HepG2 (cell line): Measurements from ENCODE around the gene WDR13. TPM values are rescaled to one million over a fixed set of nuclear protein-coding genes. Genes with fewer than 3 reads are reported as not detected.

Experiments used
- ATAC-seq: fragments of 200-7000 bp; cut with Tn5 transposase; 3 replicates; pipeline ENCODE4 v1.9.1; 2020; ENCODE audit warnings: mild to moderate bottlenecking, moderate library complexity
- BruUV-seq: library from RNA; stranded (reverse); fragments of 400-500 nt; replicated peaks from 2 replicates; lab custom pipeline; 2021; lab: Mats Ljungman, UMichigan
- CTCF ChIA-PET: fragments of 300-600 bp; formaldehyde crosslinking; extraction: SDS; loops from one replicate; lab custom pipeline; 2021; ENCODE audit warnings: low total read pairs, inconsistent platforms, low intra/inter-chr PET ratio; lab: Yijun Ruan, JAX
- POLR2A ChIA-PET: fragments of 350-600 bp; sonication (Branson Sonifier 250); formaldehyde crosslinking; loops from one replicate; lab custom pipeline; 2020; ENCODE audit warnings: antibody characterized with exemption, inconsistent platforms; lab: Yijun Ruan, JAX
- DNase-seq: peaks from one replicate; pipeline ENCODE4 v3.0.0-alpha.2; 2015; ENCODE audit warnings: low spot score
- FAIRE-seq: peaks from 3 replicates; lab custom pipeline; 2011; peaks lifted over from hg19 to GRCh38; lab: Jason Lieb, UNC
- H2AFZ ChIP-seq: one replicate; pipeline ENCODE4 v1.6.1; 2011; ENCODE audit warnings: low read length, inconsistent platforms
- H3K27ac ChIP-seq: fragments of 300-600 bp; 3 replicates; pipeline ENCODE4 v1.8.0; 2011; ENCODE audit warnings: mixed run types, mild to moderate bottlenecking, mixed read lengths, low read length, inconsistent platforms; ENCODE audit not compliant: insufficient read depth; ENCODE audit errors: extremely low read length
- H3K27me3 ChIP-seq, 2 experiments: fragments of 200-600 bp in 1 of 2; 2 replicates in 1 of 2; 3 replicates in 1 of 2; pipeline versions ENCODE4 v1.6.0 to v1.8.0; 2011; ENCODE audit warnings: low read length in 2 of 2, mild to moderate bottlenecking in 2 of 2, moderate library complexity in 2 of 2, inconsistent platforms in 1 of 2; ENCODE audit not compliant: insufficient read depth in 2 of 2, control insufficient read depth in 1 of 2
- H3K36me3 ChIP-seq, 2 experiments: fragments of 200-600 bp in 1 of 2; replicated peaks in 1 of 2; 2 replicates in 1 of 2; 3 replicates in 1 of 2; pipeline versions ENCODE4 v1.5.1 to v1.8.0; 2011; ENCODE audit warnings: low read length in 2 of 2, inconsistent platforms in 1 of 2; ENCODE audit not compliant: insufficient read depth in 2 of 2, control insufficient read depth in 1 of 2
- H3K4me1 ChIP-seq: 2 replicates; pipeline ENCODE4 v1.5.1; 2012; ENCODE audit warnings: low read length, inconsistent platforms; ENCODE audit not compliant: insufficient read depth
- H3K4me2 ChIP-seq: 2 replicates; pipeline ENCODE4 v1.6.0; 2011; ENCODE audit warnings: low read depth, low read length, inconsistent platforms
- H3K4me3 ChIP-seq, 3 experiments: fragments of 200-600 bp in 1 of 3; sonication (generic), shearing (Covaris generic) in 1 of 3; replicated peaks in 1 of 3; 2 replicates each; pipeline ENCODE4 v1.5.1; 2011 to 2016; ENCODE audit warnings: low read length in 3 of 3, inconsistent platforms in 2 of 3, low read depth in 2 of 3, mild to moderate bottlenecking in 2 of 3, control low read depth in 1 of 3, mixed read lengths in 1 of 3; ENCODE audit not compliant: insufficient read depth in 1 of 3
- H3K79me2 ChIP-seq: one replicate; pipeline ENCODE4 v1.6.1; 2011; ENCODE audit warnings: low read length, inconsistent platforms; ENCODE audit not compliant: insufficient read depth
- H3K9ac ChIP-seq: 2 replicates; pipeline ENCODE4 v1.6.0; 2011; ENCODE audit warnings: mild to moderate bottlenecking, low read depth, low read length, inconsistent platforms; ENCODE audit not compliant: insufficient read depth
- H3K9me3 ChIP-seq: 2 replicates; pipeline ENCODE4 v1.5.1; 2012; ENCODE audit warnings: mild to moderate bottlenecking, low read length
- H4K20me1 ChIP-seq: 2 replicates; pipeline ENCODE4 v1.6.0; 2011; ENCODE audit warnings: inconsistent platforms, mild to moderate bottlenecking, low read length, moderate library complexity; ENCODE audit not compliant: insufficient read depth
- AGO2 ChIP-seq: fragments of 200-400 bp; formaldehyde crosslinking; optimal IDR thresholded peaks from 2 replicates; pipeline ENCODE3; 2017; ENCODE audit warnings: mild to moderate bottlenecking, low read depth, low read length, moderate library complexity
- ZNF318 ChIP-seq: sonication (generic); formaldehyde crosslinking; IDR thresholded peaks from 2 replicates; pipeline ENCODE4 v1.4.0; 2020; ENCODE audit warnings: mild to moderate bottlenecking, missing genetic modification reagents
- WGBS: methylation state at CpG from one replicate; pipeline ENCODE4 v1.1.6; 2017; ENCODE audit warnings: low lambda C conversion rate; 5-methylcytosine and 5-hydroxymethylcytosine counted together
- in situ Hi-C: cut with HindIII; loops from 2 replicates; pipeline ENCODE4 v1.10.0; 2017; ENCODE audit warnings: low pct_unique_long_range_greater_than_20kb; ENCODE audit not compliant: extremely low pct_ligation_motif_present
- intact Hi-C: fragments of 100-400 bp; cut with micrococcal nuclease; formaldehyde crosslinking; loops from one replicate; pipeline ENCODE4 v1.10.0; 2022; ENCODE audit not compliant: unreplicated experiment
- polyA plus RNA-seq, 8 experiments: library from polyadenylated mRNA; depleted of rRNA in 3 of 8; stranded (reverse) in 7 of 8; unstranded in 1 of 8; fragments of >200 nt; fragmentation: Illumina TruSeq in 4 of 8; extraction: Trizol in 4 of 8; gene quantifications; 2 replicates each; pipeline versions ENCODE4 v1.2.1 to v1.2.3, GENCODE V29; 2011 to 2016; ENCODE audit warnings: low read depth in 4 of 8, missing spikeins in 1 of 8, mixed read lengths in 1 of 8; ENCODE audit not compliant: insufficient read depth in 1 of 8
- total RNA-seq, 5 experiments: library from RNA; depleted of rRNA; stranded (reverse); fragments of >200 nt; fragmentation: Illumina TruSeq; extraction: Trizol; gene quantifications; 2 replicates each; pipeline ENCODE4 v1.2.3, GENCODE V29; 2016; ENCODE audit warnings: low read depth in 1 of 5

WDR13 gene
- total and polyA plus RNA-seq, 2 of the 13 experiments (the other 11 are each of a cell fraction or from before 2014, with no cell fraction given), result 28.7 to 37.1 TPM

GRCh38 chrX:48575642-48576041 lies 21.6 kb upstream of the WDR13 start:
- no TSS peak for BruUV-seq
- H3K9me3 ChIP-seq, result no peaks in the 10 kb centered on the region
- WGBS, result 73% methylated on average over 10 of the region's 13 CpGs

More at GRCh38 chrX:48575642-48576041, 21.6 kb upstream of the WDR13 start:
- no peak for DNase-seq
- intact Hi-C loops (no loop called here), in situ Hi-C loops (no loop called here)
- CTCF ChIA-PET, result no interaction called here
- peaks cover 24% of the 10 kb centered on the region for H3K4me1 ChIP-seq
- H3K27ac ChIP-seq, result peak overlapping the region; percentile 97
- peak overlapping the region; percentile 88 for H3K4me2 ChIP-seq
- peak overlapping the region; percentile 73 to 79 (median 74) for H3K4me3 ChIP-seq
- H3K36me3 ChIP-seq, result peaks cover 4 to 32% of the 10 kb centered on the region in 2 experiments; a peak in 4 of 5 replicates
- peak overlapping the region; percentile 97 for H3K9ac ChIP-seq
- no peaks in the 10 kb centered on the region; a peak in 1 of 5 replicates for H3K27me3 ChIP-seq
- no peak for ATAC-seq
- H3K79me2 ChIP-seq, result peaks cover 16% of the 10 kb centered on the region
- peaks cover 6% of the 10 kb centered on the region for H4K20me1 ChIP-seq
- H2AFZ ChIP-seq, result no peak overlapping the region
- POLR2A ChIA-PET, result interaction anchor here (0.5 to 0.9 kb wide), 2 partner anchors 17 to 316 kb away, joined by 3 read pairs; no protein-coding TSS in a partner anchor
- no peak for FAIRE-seq
- no peak for TF ChIP-seq ZNF318 (CRISPR knock-in tag)
- peak; percentile 50 for TF ChIP-seq AGO2
